Astrocyte (in vitro differentiated cells and primary cell): Measurements from ENCODE around the gene FAM161B. TPM values are rescaled to one million over a fixed set of nuclear protein-coding genes. Genes with fewer than 3 reads are reported as not detected.

ENCODE experiments used
- DNase-seq: peaks from one replicate; pipeline ENCODE4 v3.0.0-alpha.2; 2010; ENCODE audit warnings: low read depth
- FAIRE-seq: peaks from 2 replicates; lab custom pipeline; 2011; peaks lifted over from hg19 to GRCh38; lab: Jason Lieb, UNC
- H2AFZ ChIP-seq: 2 replicates; pipeline ENCODE4 v1.6.0; 2012; ENCODE audit warnings: low read depth, low read length, inconsistent platforms
- H3K27ac ChIP-seq: 2 replicates; pipeline ENCODE4 v1.5.1; 2011; ENCODE audit warnings: low read depth, low read length, inconsistent platforms
- H3K27me3 ChIP-seq: 2 replicates; pipeline ENCODE4 v1.6.0; 2011; ENCODE audit warnings: low read length, inconsistent platforms; ENCODE audit not compliant: insufficient read depth
- H3K36me3 ChIP-seq: 2 replicates; pipeline ENCODE4 v1.5.1; 2011; ENCODE audit warnings: low read length, inconsistent platforms; ENCODE audit not compliant: insufficient read depth
- H3K4me1 ChIP-seq: 2 replicates; pipeline ENCODE4 v1.5.1; 2011; ENCODE audit warnings: low read length, inconsistent platforms; ENCODE audit not compliant: insufficient read depth
- H3K4me2 ChIP-seq: 2 replicates; pipeline ENCODE4 v1.6.0; 2012; ENCODE audit warnings: low read length, inconsistent platforms
- H3K4me3 ChIP-seq: 2 replicates; pipeline ENCODE4 v1.5.1; 2011; ENCODE audit warnings: low read depth, mild to moderate bottlenecking, low read length, inconsistent platforms; ENCODE audit not compliant: insufficient read depth
- H3K79me2 ChIP-seq: 2 replicates; pipeline ENCODE4 v1.6.0; 2012; ENCODE audit warnings: mild to moderate bottlenecking, low read length, inconsistent platforms; ENCODE audit not compliant: insufficient read depth
- H3K9ac ChIP-seq: 2 replicates; pipeline ENCODE4 v1.6.0; 2012; ENCODE audit warnings: mild to moderate bottlenecking, low read length, inconsistent platforms
- H3K9me3 ChIP-seq: 2 replicates; pipeline ENCODE4 v1.5.1; 2012; ENCODE audit warnings: low read depth, mild to moderate bottlenecking, low read length, inconsistent platforms; ENCODE audit not compliant: insufficient read depth
- H4K20me1 ChIP-seq: 2 replicates; pipeline ENCODE4 v1.6.0; 2012; ENCODE audit warnings: low read length, inconsistent platforms; ENCODE audit not compliant: insufficient read depth
- H3K27ac Mint-ChIP-seq: one replicate; pipeline ENCODE4 v1.8.0; 2021; ENCODE audit warnings: mild to moderate bottlenecking, mixed read lengths; ENCODE audit not compliant: unreplicated experiment
- H3K27me3 Mint-ChIP-seq: one replicate; pipeline ENCODE4 v1.8.0; 2021; ENCODE audit warnings: low read depth, mixed read lengths; ENCODE audit not compliant: unreplicated experiment
- H3K36me3 Mint-ChIP-seq: one replicate; pipeline ENCODE4 v1.8.0; 2021; ENCODE audit warnings: low read depth, mixed read lengths; ENCODE audit not compliant: unreplicated experiment
- H3K4me1 Mint-ChIP-seq: one replicate; pipeline ENCODE4 v1.8.0; 2021; ENCODE audit warnings: low read depth, mixed read lengths; ENCODE audit not compliant: unreplicated experiment
- H3K4me3 Mint-ChIP-seq: one replicate; pipeline ENCODE4 v1.8.0; 2021; ENCODE audit warnings: mild to moderate bottlenecking, moderate library complexity, mixed read lengths; ENCODE audit not compliant: unreplicated experiment
- H3K9me3 Mint-ChIP-seq: one replicate; pipeline ENCODE4 v1.8.0; 2021; ENCODE audit warnings: mild to moderate bottlenecking, mixed read lengths; ENCODE audit not compliant: unreplicated experiment
- CTCF ChIP-seq: IDR thresholded peaks from 2 replicates; pipeline ENCODE4 v1.5.1; 2011; ENCODE audit warnings: low read depth, mild to moderate bottlenecking, inconsistent platforms, low read length, moderate library complexity; ENCODE audit not compliant: insufficient read depth
- EZH2 ChIP-seq: IDR thresholded peaks from 2 replicates; pipeline ENCODE4 v1.6.1; 2012; ENCODE audit warnings: mild to moderate bottlenecking, low read length, inconsistent platforms; ENCODE audit not compliant: insufficient read depth
- total RNA-seq: library from RNA; stranded (reverse); gene quantifications from 2 replicates; pipeline ENCODE4 v1.2.1, GENCODE V29; 2021

Gene FAM161B
- total RNA-seq, 1 donor from 2014 or later, result 2.6 TPM

DNA sequence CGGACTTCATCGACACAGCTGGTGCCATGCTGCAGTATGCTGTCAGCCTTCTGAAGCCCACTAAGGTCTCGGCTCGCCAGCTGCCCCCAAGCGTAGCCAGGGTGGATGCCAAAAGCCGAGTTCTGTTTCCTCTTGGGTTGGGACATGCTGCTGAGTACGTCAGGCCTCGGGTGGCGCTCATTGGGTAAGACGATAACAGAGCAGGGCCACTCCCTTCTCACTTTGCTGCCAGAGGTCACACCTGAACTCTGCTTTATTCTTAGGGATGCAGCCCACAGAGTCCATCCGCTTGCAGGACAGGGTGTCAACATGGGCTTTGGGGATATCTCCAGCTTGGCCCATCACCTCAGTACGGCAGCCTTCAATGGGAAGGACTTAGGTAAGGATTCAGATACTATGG, 11.3 kb upstream of the FAM161B start:
- Mint-ChIP-seq H3K36me3 (peaks cover 16% of the 10 kb centered on the region), H3K9me3 (no peaks in the 10 kb centered on the region), H3K4me3 (no peak overlapping the region), H3K4me1 (no peaks in the 10 kb centered on the region), H3K27ac (no peak overlapping the region), H3K27me3 (no peaks in the 10 kb centered on the region)
- no peak overlapping the region for H3K4me2 ChIP-seq
- TF ChIP-seq EZH2, result no peak
- no peak for TF ChIP-seq CTCF
- H3K4me3 ChIP-seq, result no peak overlapping the region
- no peaks in the 10 kb centered on the region for H4K20me1 ChIP-seq
- no peak overlapping the region for H3K9ac ChIP-seq
- no peaks in the 10 kb centered on the region for H3K9me3 ChIP-seq
- H3K79me2 ChIP-seq, result no peaks in the 10 kb centered on the region
- H3K27ac ChIP-seq, result no peak overlapping the region
- H3K4me1 ChIP-seq, result no peaks in the 10 kb centered on the region
- FAIRE-seq, result no peak
- no peak for DNase-seq
- peaks cover 34% of the 10 kb centered on the region for H3K36me3 ChIP-seq
- H2AFZ ChIP-seq, result no peak overlapping the region
- H3K27me3 ChIP-seq, result no peaks in the 10 kb centered on the region

DNA sequence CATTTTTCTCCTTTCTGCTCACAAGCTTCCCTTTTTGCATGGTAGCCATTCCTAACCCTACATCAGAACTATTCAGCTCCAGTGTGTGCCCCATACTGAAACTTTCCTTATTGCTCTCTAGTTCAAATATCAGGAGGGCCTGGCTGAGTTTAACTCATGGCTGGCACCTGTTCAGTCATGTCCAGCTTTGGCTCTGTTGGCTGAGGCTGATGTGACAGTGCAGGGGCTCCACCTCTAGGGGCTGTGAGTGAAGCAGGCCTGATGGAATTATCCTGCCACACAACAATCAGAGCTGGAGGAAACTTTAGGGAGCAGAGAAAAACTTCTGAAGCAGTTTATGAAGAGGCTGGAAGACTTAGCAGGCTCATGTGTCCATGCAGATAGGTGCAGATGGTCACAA, 8.7 kb upstream of the FAM161B start:
- Mint-ChIP-seq H3K27ac (no peak overlapping the region), H3K27me3 (no peaks in the 10 kb centered on the region), H3K36me3 (peaks cover 15% of the 10 kb centered on the region), H3K4me3 (no peak overlapping the region), H3K4me1 (no peaks in the 10 kb centered on the region), H3K9me3 (no peaks in the 10 kb centered on the region)
- H3K4me1 ChIP-seq, result no peaks in the 10 kb centered on the region
- H3K27ac ChIP-seq, result no peak overlapping the region
- no peaks in the 10 kb centered on the region for H3K27me3 ChIP-seq
- no peaks in the 10 kb centered on the region for H3K9me3 ChIP-seq
- no peaks in the 10 kb centered on the region for H3K79me2 ChIP-seq
- no peak for FAIRE-seq
- H2AFZ ChIP-seq, result no peak overlapping the region
- no peak overlapping the region for H3K4me3 ChIP-seq
- H3K36me3 ChIP-seq, result peaks cover 39% of the 10 kb centered on the region
- H3K9ac ChIP-seq, result no peak overlapping the region
- no peak for DNase-seq
- TF ChIP-seq CTCF, result no peak
- TF ChIP-seq EZH2, result no peak
- no peaks in the 10 kb centered on the region for H4K20me1 ChIP-seq
- H3K4me2 ChIP-seq, result no peak overlapping the region

GRCh38 chr14:73955674-73956073, 5.8 kb upstream of the FAM161B start:
- Mint-ChIP-seq H3K9me3 (no peaks in the 10 kb centered on the region), H3K27me3 (no peaks in the 10 kb centered on the region), H3K4me1 (peaks cover 2% of the 10 kb centered on the region), H3K36me3 (peaks cover 10% of the 10 kb centered on the region), H3K4me3 (no peak overlapping the region), H3K27ac (peak overlapping the region; percentile 41)
- FAIRE-seq, result no peak
- Histone ChIP-seq H3K27me3 (no peaks in the 10 kb centered on the region), H3K4me3 (no peak overlapping the region), H3K9me3 (no peaks in the 10 kb centered on the region), H3K27ac (no peak overlapping the region), H3K79me2 (peaks cover 4% of the 10 kb centered on the region), H3K36me3 (peaks cover 29% of the 10 kb centered on the region), H3K4me2 (no peak overlapping the region), H3K9ac (no peak overlapping the region), H3K4me1 (peaks cover 4% of the 10 kb centered on the region), H2AFZ (no peak overlapping the region), H4K20me1 (no peaks in the 10 kb centered on the region)
- DNase-seq, result no peak
- no peak for TF ChIP-seq EZH2
- TF ChIP-seq CTCF, result no peak
